K562 (cell line): ENCODE measurements around the gene TLR5.

ENCODE experiments used
- ARHGAP35 ChIP-seq: fragments of 450-650 bp; IDR thresholded peaks from 2 replicates; pipeline ENCODE4 v1.6.1; 2018; ENCODE audit not compliant: partially characterized antibody
- NCOA6 ChIP-seq: fragments of 450-650 bp; IDR thresholded peaks from 2 replicates; pipeline ENCODE4 v1.6.1; 2017; ENCODE audit warnings: mild to moderate bottlenecking
- SMARCC2 ChIP-seq: fragments of 450-650 bp; IDR thresholded peaks from 2 replicates; pipeline ENCODE4 v1.6.1; 2017; ENCODE audit warnings: antibody characterized with exemption, moderate library complexity, mild to moderate bottlenecking, low read depth
- SRSF7 ChIP-seq: fragments of 200-400 bp; formaldehyde crosslinking; optimal IDR thresholded peaks from 2 replicates; pipeline ENCODE3; 2017; ENCODE audit warnings: mild to moderate bottlenecking, low read depth, low read length
- USF1 ChIP-seq: sonication (generic); formaldehyde crosslinking; IDR thresholded peaks from 2 replicates; pipeline ENCODE4 v1.9.0; 2022; ENCODE audit warnings: mild to moderate bottlenecking, missing genetic modification reagents

DNA sequence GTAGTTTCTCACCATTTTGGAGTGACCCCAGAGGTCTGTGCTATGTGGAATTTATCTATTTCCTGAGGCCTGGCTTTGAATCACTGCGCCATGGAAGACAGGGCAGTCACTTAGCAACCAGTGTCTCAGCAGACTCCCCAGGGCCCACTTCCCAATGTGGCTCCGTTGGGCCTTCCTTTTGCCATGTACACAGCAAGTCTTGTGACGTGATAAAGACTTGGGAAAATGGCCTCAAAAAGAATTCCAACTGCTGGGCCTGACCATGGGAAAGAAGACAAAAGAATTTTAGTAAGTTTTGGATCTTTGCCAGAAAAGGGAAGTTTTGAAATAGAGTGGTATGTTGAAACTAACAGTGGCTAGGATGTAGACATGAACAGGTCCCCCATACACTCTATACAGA is 36.2 kb downstream of the TLR5 start:
- no peak for TF ChIP-seq SRSF7
- TF ChIP-seq ARHGAP35 = no peak
- TF ChIP-seq SMARCC2 = no peak
- no peak for TF ChIP-seq USF1 (CRISPR knock-in tag)
- TF ChIP-seq NCOA6 = no peak
